GM15510 (cell line): ENCODE results near the gene FFAR1.

Experiments used
- POLR2A ChIP-seq: IDR thresholded peaks from 3 replicates; pipeline ENCODE4 v1.6.1; 2011; ENCODE audit warnings: borderline replicate concordance; ENCODE audit not compliant: insufficient read length; ENCODE audit errors: extremely low read depth

Gene FFAR1

GRCh38 chr19:35381318-35381717 lies 33.6 kb downstream of the FFAR1 start:
- TF ChIP-seq POLR2A, result no peak

DNA sequence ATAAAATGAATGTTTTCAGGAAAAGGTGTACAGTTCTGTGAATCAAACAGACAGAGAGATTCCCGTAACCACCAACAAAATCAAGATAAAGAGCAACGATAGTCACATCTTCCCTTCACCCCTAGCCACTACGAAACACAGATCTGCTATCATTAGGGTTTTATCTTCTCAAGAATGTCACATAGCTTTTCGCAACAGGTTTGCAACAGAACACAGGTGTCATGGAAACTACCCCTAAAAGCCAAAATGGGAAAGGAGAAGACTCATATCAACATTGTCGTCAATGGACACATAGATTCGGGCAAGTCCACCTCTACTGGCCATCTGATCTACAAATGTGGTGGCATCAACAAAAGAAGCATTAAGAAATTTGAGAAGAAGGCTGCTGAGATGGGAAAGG lies 34.2 kb downstream of the FFAR1 start:
- TF ChIP-seq POLR2A, result no peak

DNA sequence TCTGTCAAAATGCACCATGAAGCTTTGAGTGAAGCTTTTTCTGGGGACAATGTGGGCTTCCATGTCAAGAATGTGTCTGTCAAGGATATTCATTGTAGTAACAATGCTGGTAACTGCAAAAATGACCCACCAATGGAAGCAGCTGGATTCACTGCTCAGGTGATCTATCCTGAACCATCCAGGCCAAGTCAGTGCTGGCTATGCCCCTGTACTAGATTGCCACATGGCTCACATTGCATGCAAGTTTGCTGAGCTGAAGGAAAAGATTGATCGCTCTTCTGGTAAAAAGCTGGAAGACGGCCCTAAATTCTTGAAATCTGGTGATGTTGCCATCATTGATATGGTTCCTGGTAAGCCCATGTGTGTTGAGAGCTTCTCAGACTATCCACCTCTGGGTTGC lies 35.8 kb downstream of the FFAR1 start:
- no peak for TF ChIP-seq POLR2A

DNA sequence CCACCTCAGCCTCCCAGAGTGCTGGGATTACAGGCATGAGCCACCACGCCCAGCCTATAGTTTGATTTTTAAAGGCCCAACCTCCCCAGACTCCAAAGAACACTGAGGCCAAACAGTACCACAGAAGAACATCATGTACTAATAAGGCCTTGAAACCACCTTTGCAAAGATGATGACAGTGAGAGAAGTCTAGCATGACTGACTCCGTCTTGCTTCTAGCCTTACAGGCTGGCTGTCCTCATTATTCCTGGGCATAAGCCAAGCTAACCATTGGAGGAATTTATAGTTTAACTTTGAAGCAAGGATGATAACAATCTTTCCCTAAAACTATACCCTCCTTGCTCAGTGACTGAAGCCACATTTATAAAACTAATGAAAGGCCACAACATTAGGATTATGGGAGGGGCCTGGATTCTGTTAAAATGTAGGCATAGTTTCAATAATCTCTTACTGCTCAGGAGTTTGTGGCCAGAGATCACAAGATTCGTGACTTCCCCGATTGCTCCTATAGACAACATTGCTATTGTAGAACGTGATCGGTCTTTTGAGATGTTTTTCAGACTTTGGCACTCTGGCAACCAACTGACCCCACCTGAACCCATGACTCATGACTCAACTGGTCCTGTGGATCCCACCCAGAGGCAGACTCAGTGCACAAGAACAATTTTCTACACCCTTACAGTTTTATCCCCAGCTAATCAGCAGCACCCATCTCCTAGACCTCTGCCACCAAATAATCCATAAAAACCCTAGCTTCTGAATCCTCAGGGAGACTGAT lies 40.8 kb downstream of the FFAR1 start:
- TF ChIP-seq POLR2A, result no peak

- TF ChIP-seq POLR2A, result no peak
Measured at GRCh38 chr19:35389192-35389861, 41.6 kb downstream of the FFAR1 start.

DNA sequence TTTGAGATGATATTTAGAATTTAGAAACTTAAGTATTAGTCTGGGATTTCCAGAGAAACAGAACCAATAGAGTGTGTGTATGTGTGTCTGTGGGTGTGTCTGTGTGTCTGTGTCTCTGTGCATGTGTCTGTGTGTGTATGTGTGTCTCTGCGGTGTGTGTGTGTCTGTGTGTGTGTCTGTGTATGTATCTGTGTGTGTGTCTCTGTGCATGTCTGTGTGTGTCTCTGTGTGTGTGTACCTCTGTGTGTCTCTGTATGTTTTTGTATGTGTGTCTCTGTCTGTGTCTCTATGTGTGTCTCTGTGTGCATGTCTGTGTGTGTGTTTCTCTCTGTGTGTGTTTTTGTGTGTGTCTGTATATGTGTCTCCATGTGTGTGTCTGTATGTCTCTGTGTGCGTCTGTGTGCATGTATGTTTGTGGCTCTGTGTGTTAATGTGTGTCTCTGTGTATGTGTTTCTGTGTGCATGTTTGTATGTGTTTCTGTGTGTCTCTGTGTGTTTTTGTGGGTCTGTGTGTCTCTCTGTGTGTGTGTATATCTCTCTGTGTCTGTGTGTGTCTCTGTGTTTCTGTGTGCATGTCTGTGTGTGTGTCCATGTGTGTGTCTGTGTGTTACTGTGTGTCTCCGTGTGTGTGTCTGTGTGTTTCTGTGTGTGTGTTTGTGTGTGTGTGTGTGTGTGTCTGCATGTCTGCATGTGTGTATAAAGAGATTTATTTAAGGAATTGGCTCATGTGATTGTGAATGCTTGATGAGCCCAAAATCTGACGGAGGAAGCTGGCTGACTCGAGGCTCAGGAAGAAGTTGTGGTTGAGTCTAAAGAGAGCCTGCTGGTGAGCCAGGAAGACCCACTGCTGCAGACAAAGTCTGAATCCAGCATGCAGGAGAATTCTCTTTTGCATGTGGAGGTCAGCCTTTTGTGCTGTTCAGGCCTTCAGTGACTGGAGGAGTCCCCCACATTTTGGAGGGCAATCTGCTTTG lies 45.3 kb downstream of the FFAR1 start:
- no peak for TF ChIP-seq POLR2A

DNA sequence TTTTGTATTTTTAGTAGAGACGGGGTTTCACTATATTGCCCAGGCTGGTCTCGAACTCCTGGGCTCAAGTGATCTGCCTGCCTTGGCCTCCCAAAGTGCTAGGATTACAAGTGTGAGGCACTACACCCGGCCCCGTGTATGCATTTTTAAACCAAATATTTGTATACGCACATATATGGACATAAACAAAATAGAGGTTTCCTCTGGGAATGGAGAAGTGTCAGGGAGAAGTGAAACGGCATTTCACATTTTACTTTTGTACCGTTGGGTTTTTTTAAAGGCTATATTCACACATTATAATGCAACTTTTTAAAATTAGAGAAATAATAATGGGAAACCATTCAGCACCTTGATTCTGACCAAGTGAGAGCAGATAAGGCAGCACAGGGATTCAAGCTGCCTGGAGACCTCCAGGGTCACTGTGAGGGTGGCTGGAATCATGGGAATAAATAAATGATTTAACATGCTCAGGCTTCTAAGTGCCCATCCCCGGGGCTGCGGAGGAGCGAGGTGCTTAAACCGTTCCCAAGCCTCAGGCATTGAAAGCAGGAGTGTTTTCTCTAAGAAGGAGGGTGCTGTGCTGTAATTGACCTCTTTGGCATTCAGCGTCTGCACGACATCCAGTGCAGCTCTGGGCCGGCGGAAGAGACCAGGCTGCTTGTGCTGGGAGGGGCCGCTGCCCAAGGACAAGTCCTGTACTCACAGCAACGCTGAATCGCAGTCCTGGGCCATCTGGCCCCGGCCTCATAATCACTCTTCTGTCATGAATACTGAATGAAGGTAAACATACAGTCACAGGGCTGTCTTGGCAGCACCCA lies 47.9 kb downstream of the FFAR1 start:
- no peak for TF ChIP-seq POLR2A

DNA sequence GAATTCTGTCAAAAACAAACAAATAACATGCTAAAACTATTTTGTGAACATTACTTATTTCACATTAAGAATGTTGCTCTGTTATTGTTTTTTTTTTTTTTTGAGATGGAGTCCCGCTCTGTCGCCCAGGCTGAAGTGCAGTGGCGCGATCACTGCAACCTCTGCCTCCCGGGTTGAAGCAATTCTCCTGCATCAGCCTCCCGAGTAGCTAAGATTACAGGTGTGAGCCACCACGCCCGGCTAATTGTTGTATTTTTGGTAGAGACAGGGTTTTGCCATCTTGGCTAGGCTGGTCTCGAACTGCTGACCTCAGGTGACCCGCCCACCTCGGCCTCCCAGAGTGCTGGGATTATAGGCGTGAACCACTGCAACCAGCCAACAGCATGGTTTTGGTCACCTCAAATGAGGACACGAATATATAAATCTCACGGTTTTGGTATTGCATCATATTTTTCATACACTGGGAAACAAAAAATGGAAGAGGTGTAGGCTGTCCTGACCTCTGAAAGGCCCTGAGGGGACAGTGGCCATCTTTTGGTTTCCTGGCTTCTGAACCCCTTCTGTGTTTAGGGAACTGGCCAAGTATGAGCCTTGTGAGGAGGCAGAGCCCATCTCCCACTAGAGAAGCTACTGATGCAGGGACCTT lies 48.7 kb downstream of the FFAR1 start:
- TF ChIP-seq POLR2A, result no peak

GRCh38 chr19:35397064-35397463 lies 49.4 kb downstream of the FFAR1 start:
- TF ChIP-seq POLR2A, result no peak
